Choroid plexus epithelial cell (primary cell): ENCODE data around the gene SUN5.

Experiments
- DNase-seq: peaks from one replicate; pipeline ENCODE4 v3.0.0-alpha.2; 2010; ENCODE audit warnings: low read depth
- H3K4me3 ChIP-seq: 2 replicates; pipeline ENCODE4 v1.5.1; 2011; ENCODE audit warnings: low read depth, mild to moderate bottlenecking, control low read depth, low read length, moderate library complexity
- TF ChIP-seq, protein P1 (sequence below): conservative IDR thresholded peaks from 2 replicates; pipeline ENCODE4 v1.5.1; 2011; ENCODE audit warnings: low read depth, mild to moderate bottlenecking, control low read depth, inconsistent platforms, low read length, moderate library complexity

SUN5 gene

DNA sequence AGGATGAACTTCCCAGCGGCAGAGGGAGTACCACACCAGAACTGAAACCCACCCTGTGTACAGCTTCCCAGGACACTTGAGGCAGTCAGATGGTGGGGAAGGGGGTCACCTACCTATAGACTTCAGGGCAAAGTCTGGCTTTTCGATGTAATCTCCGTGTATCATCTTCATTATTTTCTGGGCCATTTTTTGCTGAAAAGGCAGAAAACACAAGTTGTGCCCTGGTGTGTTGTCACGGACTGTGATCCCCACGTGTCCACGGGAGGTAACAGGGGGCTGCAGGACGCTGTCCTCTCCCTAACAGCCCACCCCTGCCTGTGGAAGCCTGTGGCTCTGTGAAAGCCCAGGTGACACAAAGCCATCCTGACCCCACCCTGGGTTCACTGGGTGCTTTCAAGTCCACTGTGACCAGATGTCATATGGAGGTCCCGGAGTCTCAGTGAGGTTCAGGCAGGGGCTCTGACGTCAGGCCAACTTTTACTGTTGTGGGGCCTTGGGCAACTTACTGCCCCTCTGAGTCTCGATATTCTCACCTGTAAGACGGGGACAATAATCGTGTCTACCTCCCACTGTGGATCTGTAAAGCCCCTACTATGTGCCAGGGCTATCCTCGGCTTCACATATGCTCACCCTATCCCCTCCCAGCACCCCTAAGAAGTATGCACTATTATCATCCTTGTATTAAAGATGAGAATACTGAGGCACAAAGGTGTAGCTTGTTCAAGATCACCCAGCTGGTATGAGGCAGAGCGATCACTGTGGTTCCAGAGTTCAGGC is 14.5 kb downstream of the SUN5 start:
- TF ChIP-seq, protein P1, sequence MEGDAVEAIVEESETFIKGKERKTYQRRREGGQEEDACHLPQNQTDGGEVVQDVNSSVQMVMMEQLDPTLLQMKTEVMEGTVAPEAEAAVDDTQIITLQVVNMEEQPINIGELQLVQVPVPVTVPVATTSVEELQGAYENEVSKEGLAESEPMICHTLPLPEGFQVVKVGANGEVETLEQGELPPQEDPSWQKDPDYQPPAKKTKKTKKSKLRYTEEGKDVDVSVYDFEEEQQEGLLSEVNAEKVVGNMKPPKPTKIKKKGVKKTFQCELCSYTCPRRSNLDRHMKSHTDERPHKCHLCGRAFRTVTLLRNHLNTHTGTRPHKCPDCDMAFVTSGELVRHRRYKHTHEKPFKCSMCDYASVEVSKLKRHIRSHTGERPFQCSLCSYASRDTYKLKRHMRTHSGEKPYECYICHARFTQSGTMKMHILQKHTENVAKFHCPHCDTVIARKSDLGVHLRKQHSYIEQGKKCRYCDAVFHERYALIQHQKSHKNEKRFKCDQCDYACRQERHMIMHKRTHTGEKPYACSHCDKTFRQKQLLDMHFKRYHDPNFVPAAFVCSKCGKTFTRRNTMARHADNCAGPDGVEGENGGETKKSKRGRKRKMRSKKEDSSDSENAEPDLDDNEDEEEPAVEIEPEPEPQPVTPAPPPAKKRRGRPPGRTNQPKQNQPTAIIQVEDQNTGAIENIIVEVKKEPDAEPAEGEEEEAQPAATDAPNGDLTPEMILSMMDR: no peak
- no peak overlapping the region for H3K4me3 ChIP-seq
- no peak for DNase-seq

DNA sequence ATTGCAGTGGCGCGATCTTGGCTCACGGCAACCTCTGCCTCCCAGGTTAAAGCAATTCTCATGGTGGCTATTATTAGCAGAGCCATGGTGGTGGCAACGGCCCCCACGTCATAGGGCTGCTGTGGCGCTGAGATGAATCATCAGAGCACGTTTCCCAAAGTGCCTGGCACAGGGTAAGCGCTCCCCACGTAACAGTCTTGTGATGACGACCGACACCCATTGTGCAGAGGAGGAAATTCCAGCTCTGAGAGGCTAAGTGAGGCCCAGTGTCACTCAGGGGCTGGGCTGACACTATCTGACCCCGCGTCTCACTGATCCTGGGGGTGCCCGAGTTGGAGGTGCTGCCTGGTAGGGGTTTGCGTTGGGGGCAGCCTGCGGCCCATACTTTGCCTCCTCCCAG is 16.2 kb downstream of the SUN5 start:
- DNase-seq: no peak
- TF ChIP-seq, protein P1: no peak
- H3K4me3 ChIP-seq: no peak overlapping the region

GRCh38 chr20:32987044-32987825 is 17.0 kb downstream of the SUN5 start:
- DNase-seq: no peak
- no peak overlapping the region for H3K4me3 ChIP-seq
- TF ChIP-seq, protein P1: no peak

DNA sequence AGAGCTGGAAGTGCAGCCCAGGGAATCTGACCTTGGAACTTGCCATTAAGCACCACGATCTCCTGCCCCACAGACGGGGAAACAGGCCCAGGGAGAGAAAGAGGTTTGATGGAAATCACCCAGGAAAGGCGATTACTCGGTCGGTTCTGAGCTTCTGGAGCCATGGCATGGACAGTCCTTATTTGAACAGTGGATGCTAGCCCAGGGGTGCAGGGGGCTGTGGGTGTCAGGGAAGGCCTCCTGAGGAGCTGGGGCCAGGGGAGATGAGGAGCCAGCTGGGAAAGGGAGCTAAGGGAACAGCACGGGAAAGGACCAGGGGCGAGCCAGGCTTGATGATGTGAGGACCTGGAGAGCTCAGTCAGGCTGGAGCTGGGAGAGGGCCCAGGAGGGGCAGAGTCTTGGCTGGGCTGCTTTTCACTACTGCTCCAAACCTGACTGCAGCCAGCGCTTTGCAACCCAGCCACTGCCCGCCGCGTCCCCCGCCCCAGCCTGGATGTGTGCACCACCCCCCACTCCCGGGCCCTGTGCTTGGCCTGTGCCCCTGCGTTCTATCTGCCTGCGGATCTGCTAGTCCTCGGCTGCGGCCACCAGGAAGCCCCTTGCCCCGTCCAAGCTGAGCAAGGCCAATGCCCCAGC is 17.8 kb downstream of the SUN5 start:
- H3K4me3 ChIP-seq: no peak overlapping the region
- TF ChIP-seq, protein P1: no peak
- DNase-seq: no peak

DNA sequence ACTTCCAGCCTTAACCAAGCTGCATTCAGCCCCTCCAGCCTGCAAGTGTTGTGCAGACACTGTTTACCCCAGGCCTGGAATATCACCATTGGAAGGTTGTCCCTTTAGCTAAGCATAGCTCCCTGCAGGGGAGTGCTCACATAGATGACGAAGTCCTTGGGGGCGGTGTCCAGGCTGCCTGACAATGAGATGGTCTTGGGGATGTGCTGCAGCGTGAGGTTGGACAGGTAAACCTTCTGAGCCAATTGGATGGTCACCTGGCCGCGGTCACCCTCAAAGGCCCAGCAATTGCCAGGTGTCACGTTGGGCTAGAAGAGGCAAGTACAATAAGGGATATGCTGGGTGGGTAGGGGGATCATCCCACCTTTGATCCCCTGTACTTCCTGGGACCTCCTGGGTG is 18.6 kb downstream of the SUN5 start:
- TF ChIP-seq, protein P1: no peak
- DNase-seq: no peak
- no peak overlapping the region for H3K4me3 ChIP-seq

DNA sequence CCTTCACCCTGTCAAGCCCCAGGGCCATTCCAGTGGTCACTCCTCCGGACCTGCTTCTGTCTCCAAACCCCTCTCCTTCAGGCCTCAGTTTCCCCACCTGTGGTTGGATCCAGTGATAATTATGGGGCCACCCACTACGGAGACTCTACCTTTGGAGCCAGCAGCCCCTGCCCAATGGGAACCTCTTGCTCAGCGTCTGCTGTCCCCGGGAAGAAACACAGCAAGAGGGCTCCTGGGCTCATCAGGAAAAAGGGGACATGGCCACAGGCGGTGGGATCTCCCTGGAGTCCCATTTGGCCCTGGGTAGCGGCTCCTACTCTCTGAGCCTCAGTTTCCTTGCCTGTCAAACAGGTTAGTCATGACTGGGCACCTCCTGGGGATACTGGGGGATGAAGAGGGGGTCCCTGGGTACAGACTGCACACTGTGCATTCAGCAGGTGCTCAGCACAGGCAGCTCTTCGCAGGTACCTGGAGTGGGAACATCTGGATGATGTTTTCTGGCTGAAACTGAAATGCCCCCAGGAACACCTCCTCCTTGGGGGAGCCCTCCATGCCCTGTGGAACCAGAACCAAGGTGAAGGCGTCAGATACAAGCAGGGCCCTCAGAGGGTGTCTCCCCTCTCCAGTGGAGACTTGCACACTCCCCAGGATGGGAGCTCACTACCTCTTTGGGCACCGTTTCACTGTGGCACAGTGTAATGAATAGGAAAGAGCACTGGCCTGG is 19.4 kb downstream of the SUN5 start:
- no peak for DNase-seq
- no peak overlapping the region for H3K4me3 ChIP-seq
- TF ChIP-seq, protein P1: no peak
